Hematopoietic multipotent progenitor cell treated with erythropoietin and hydrocortisone succinate and interleukin-3 and kit ligand, for 15 days (in vitro differentiated cells): ENCODE data around the gene RHBDF2.
A peak's percentile ranks its signal among the peaks of the same experiment; 100 is the strongest.
"Not testable (repeated sequence)": the region's sequence is repeated elsewhere in the genome, so short reads cannot be mapped to it uniquely, and the experiment has no call there.

Experiments
- DNase-seq: peaks from one replicate; pipeline ENCODE4 v3.0.0-alpha.2; 2015; ENCODE audit warnings: low spot score

The RHBDF2 gene

GRCh38 chr17:76524598-76525512, 23.6 kb upstream of the RHBDF2 start:
- no peak for DNase-seq

GRCh38 chr17:76523084-76524037, 22.1 kb upstream of the RHBDF2 start:
- peak; percentile 71 for DNase-seq

- DNase-seq, result not testable (repeated sequence)
Observed at GRCh38 chr17:76521683-76522082, 20.5 kb upstream of the RHBDF2 start.

- no peak for DNase-seq
Observed at GRCh38 chr17:76521262-76521661, 20.0 kb upstream of the RHBDF2 start.

GRCh38 chr17:76519048-76519966, 18.1 kb upstream of the RHBDF2 start:
- no peak for DNase-seq

GRCh38 chr17:76517638-76518038, 16.4 kb upstream of the RHBDF2 start:
- DNase-seq, result no peak

- DNase-seq, result no peak
Observed at GRCh38 chr17:76515274-76515949, 14.2 kb upstream of the RHBDF2 start.

GRCh38 chr17:76514355-76514754, 13.1 kb upstream of the RHBDF2 start:
- DNase-seq, result not testable (repeated sequence)

GRCh38 chr17:76513306-76513692, 12.1 kb upstream of the RHBDF2 start:
- DNase-seq, result no peak

- no peak for DNase-seq
Observed at GRCh38 chr17:76512366-76513305, 11.4 kb upstream of the RHBDF2 start.

- DNase-seq, result no peak
Observed at GRCh38 chr17:76511668-76512365, 10.6 kb upstream of the RHBDF2 start.

GRCh38 chr17:76510831-76511244, 9.6 kb upstream of the RHBDF2 start:
- DNase-seq, result no peak

- not testable (repeated sequence) for DNase-seq
Observed at GRCh38 chr17:76508472-76509063, 7.3 kb upstream of the RHBDF2 start.

- peak; percentile 83 for DNase-seq
Observed at GRCh38 chr17:76506408-76507345, 5.5 kb upstream of the RHBDF2 start.

- no peak for DNase-seq
Observed at GRCh38 chr17:76504117-76504516, 2.9 kb upstream of the RHBDF2 start.

GRCh38 chr17:76502341-76503211, 1.4 kb upstream of the RHBDF2 start:
- DNase-seq, result no peak
